Osteoblast (primary cell): ENCODE measurements around the gene MAPK10. TPM values are rescaled to one million over a fixed set of nuclear protein-coding genes. Genes with fewer than 3 reads are reported as not detected.

Source experiments
- DNase-seq: peaks from one replicate; pipeline ENCODE4 v3.0.0; 2011; ENCODE audit warnings: low spot score, mixed read lengths; ENCODE audit not compliant: insufficient read length; ENCODE audit errors: missing footprints
- H2AFZ ChIP-seq: 2 replicates; pipeline ENCODE4 v1.6.0; 2011; ENCODE audit warnings: mild to moderate bottlenecking, low read length
- H3K27ac ChIP-seq: 2 replicates; pipeline ENCODE4 v1.5.1; 2011; ENCODE audit warnings: mild to moderate bottlenecking, low read depth, low read length, moderate library complexity
- H3K27me3 ChIP-seq: 2 replicates; pipeline ENCODE4 v1.6.0; 2012; ENCODE audit warnings: mild to moderate bottlenecking, control low read depth, inconsistent platforms, low read length, moderate library complexity; ENCODE audit not compliant: insufficient read depth
- H3K36me3 ChIP-seq: 2 replicates; pipeline ENCODE4 v1.5.1; 2011; ENCODE audit warnings: mild to moderate bottlenecking, low read length, control low read depth, moderate library complexity; ENCODE audit not compliant: insufficient read depth
- H3K4me1 ChIP-seq: 2 replicates; pipeline ENCODE4 v1.5.1; 2011; ENCODE audit warnings: mild to moderate bottlenecking, low read length, control low read depth, moderate library complexity; ENCODE audit not compliant: insufficient read depth
- H3K4me2 ChIP-seq: 2 replicates; pipeline ENCODE4 v1.6.0; 2011; ENCODE audit warnings: mild to moderate bottlenecking, low read length; ENCODE audit not compliant: insufficient read depth
- H3K4me3 ChIP-seq: fragments of 200-600 bp; sonication (generic); 3 replicates; pipeline ENCODE4 v1.5.1; 2012; ENCODE audit warnings: mild to moderate bottlenecking, low read length, inconsistent platforms; ENCODE audit not compliant: insufficient read depth
- H3K79me2 ChIP-seq: 2 replicates; pipeline ENCODE4 v1.6.0; 2012; ENCODE audit warnings: mild to moderate bottlenecking, low read length, control low read depth, inconsistent platforms; ENCODE audit not compliant: insufficient read depth
- H3K9me3 ChIP-seq: 2 replicates; pipeline ENCODE4 v1.5.1; 2011; ENCODE audit warnings: low read depth, low read length, control low read depth
- H4K20me1 ChIP-seq: 2 replicates; pipeline ENCODE4 v1.6.0; 2012; ENCODE audit warnings: mild to moderate bottlenecking, low read length, control low read depth; ENCODE audit not compliant: insufficient read depth
- total RNA-seq: library from RNA; depleted of rRNA; stranded (reverse); fragments of >200 nt; gene quantifications from 2 replicates; pipeline ENCODE4 v1.2.3, GENCODE V29; 2012
- TF ChIP-seq, protein P1 (sequence below): IDR thresholded peaks from 2 replicates; pipeline ENCODE4 v1.5.1; 2011; ENCODE audit warnings: mild to moderate bottlenecking, low read depth, low read length, moderate library complexity; ENCODE audit errors: extremely low read depth

Gene MAPK10
- total RNA-seq, 1 donor: 13.0 TPM

DNA sequence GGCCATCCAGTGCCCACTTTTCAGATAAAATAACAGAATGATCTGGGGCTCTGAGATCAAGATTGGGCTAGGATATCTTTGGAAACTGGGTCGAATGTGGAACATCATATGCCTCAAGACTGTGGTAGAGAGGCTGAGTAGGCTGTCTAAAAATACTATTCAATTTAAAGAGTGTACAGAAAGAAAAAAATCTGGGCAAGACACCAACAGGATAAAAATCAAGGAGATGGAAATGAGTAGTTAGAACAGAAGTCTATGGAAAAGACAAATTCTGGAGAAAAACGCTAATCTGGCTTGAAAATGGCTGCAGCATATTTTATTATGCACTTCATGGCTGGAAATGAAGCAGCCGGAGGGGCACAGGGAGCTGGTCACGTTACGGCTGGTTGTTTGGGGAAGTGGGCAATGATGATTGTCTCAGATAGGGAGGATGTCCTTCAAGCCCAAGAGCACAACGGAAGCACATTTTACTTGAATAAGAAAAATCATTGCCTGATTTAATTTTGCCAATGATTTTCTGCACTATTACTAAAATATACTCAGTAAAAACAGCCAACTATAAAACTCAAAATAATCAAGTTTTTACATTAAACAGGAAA lies 27.1 kb upstream of the MAPK10 start:
- no peak overlapping the region for H3K4me2 ChIP-seq
- H3K36me3 ChIP-seq: no peaks in the 10 kb centered on the region
- no peak overlapping the region for H2AFZ ChIP-seq
- DNase-seq: no peak
- no peaks in the 10 kb centered on the region for H3K9me3 ChIP-seq
- H3K4me1 ChIP-seq: no peaks in the 10 kb centered on the region
- H3K27ac ChIP-seq: no peak overlapping the region
- TF ChIP-seq, protein P1, sequence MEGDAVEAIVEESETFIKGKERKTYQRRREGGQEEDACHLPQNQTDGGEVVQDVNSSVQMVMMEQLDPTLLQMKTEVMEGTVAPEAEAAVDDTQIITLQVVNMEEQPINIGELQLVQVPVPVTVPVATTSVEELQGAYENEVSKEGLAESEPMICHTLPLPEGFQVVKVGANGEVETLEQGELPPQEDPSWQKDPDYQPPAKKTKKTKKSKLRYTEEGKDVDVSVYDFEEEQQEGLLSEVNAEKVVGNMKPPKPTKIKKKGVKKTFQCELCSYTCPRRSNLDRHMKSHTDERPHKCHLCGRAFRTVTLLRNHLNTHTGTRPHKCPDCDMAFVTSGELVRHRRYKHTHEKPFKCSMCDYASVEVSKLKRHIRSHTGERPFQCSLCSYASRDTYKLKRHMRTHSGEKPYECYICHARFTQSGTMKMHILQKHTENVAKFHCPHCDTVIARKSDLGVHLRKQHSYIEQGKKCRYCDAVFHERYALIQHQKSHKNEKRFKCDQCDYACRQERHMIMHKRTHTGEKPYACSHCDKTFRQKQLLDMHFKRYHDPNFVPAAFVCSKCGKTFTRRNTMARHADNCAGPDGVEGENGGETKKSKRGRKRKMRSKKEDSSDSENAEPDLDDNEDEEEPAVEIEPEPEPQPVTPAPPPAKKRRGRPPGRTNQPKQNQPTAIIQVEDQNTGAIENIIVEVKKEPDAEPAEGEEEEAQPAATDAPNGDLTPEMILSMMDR: no peak
- H3K4me3 ChIP-seq: no peak overlapping the region
- H3K79me2 ChIP-seq: no peaks in the 10 kb centered on the region
- H4K20me1 ChIP-seq: no peaks in the 10 kb centered on the region
- H3K27me3 ChIP-seq: no peaks in the 10 kb centered on the region

DNA sequence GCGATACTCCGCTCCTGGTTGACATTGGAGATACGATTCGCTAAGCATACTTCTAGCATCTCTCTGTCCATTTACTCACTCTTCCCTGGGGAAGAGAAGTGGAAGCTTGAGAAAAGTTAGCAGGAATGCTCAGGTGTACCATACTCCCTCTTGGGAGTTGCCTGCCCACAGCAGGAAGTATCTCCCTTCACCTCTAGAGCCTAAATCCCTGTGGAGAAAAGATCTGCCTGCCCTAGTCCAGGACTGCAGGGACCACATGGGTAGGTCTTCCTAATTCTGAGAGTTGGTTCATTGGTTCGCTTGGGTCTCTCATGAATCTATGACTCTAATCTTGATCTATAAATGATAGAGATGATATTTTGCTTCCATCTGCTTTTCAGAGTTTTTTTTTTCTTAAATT lies 26.3 kb upstream of the MAPK10 start:
- no peak overlapping the region for H3K4me2 ChIP-seq
- H3K27me3 ChIP-seq: no peaks in the 10 kb centered on the region
- no peak overlapping the region for H3K27ac ChIP-seq
- no peaks in the 10 kb centered on the region for H3K9me3 ChIP-seq
- H4K20me1 ChIP-seq: no peaks in the 10 kb centered on the region
- H3K79me2 ChIP-seq: no peaks in the 10 kb centered on the region
- no peak overlapping the region for H3K4me3 ChIP-seq
- no peak for DNase-seq
- no peak overlapping the region for H2AFZ ChIP-seq
- TF ChIP-seq, protein P1: no peak
- no peaks in the 10 kb centered on the region for H3K4me1 ChIP-seq
- no peaks in the 10 kb centered on the region for H3K36me3 ChIP-seq

DNA sequence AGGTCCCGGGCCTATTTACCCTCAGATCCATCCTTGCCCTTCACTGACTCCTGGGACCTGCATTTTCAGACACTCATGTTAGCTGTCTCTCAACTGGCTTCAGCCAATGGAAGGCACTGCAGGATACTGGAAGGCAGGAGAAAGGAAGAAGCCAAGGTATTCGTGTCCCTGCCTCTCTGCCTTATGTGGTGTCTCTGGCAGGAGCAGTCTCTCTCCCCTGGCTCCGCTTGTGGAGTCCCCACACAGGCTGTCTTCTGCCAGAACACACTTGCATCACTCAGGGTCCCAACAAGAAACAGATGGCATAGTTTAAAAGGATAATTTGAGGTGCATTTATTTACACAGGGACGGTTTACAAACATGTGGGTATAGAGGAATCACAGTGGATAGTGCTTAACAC lies 21.6 kb upstream of the MAPK10 start:
- H2AFZ ChIP-seq: no peak overlapping the region
- H3K79me2 ChIP-seq: no peaks in the 10 kb centered on the region
- H3K36me3 ChIP-seq: no peaks in the 10 kb centered on the region
- H3K27ac ChIP-seq: no peak overlapping the region
- no peaks in the 10 kb centered on the region for H4K20me1 ChIP-seq
- H3K9me3 ChIP-seq: no peaks in the 10 kb centered on the region
- H3K4me3 ChIP-seq: no peak overlapping the region
- H3K27me3 ChIP-seq: no peaks in the 10 kb centered on the region
- no peaks in the 10 kb centered on the region for H3K4me1 ChIP-seq
- TF ChIP-seq, protein P1: no peak
- H3K4me2 ChIP-seq: no peak overlapping the region
- DNase-seq: no peak

DNA sequence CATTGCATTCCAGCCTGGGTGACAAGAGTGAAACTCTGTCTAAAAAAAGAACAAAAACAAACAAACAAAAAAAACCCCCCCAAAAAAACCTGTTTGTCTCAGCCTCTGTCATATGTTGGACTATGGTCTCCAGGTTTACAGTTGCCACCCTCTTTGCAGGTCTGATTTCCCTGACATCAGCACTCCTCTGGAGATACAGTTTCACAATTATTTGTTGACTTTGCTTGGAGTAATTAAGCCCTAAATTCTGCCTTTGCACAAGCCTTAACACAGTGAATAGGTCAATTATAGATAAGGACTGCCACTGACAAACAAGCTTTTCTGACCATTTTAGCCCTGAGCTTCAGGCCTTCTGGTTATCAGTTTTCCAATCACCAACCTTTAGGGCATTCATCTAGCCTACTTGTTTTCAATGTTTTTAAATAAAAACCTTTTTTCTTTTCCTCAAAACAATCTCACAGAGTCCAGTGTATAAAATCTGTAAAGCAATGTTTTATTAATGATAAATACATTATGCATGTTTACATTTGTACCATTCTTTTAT lies 20.4 kb upstream of the MAPK10 start:
- Histone ChIP-seq H3K9me3 (no peaks in the 10 kb centered on the region), H3K27me3 (no peaks in the 10 kb centered on the region), H2AFZ (no peak overlapping the region), H3K4me2 (no peak overlapping the region), H3K79me2 (no peaks in the 10 kb centered on the region), H4K20me1 (no peaks in the 10 kb centered on the region), H3K4me1 (no peaks in the 10 kb centered on the region), H3K4me3 (no peak overlapping the region), H3K27ac (no peak overlapping the region), H3K36me3 (no peaks in the 10 kb centered on the region)
- no peak for DNase-seq
- TF ChIP-seq, protein P1: no peak
